ENCODE data around the gene UTY. TPM values are rescaled to one million over a fixed set of nuclear protein-coding genes. Genes with fewer than 3 reads are reported as not detected.

Gene UTY
- total RNA-seq, 2 donors from 2014 or later = 26.1 TPM; not detected in 1

DNA sequence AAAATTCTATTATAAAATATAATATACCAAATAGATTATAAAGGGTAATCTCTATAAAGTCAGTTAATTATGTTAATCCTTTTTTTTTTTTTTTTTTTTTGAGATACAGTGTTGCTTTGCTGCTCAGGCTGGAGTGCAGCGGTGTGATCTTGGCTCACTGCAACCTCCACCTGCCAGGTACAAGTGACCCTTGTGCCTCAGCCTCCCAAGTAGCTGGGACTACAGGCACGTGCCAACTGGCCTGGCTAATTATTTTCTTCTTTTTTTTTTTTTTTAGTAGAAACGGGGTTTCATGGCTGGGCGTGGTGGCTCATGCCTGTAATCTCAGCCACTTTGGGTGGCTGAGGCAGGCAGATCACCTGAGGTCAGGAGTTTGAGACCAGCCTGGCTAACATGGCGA is 141.9 kb downstream of the UTY start:
- Histone ChIP-seq H3K9ac (ENCODE audit: extremely low read depth, low read length, poor library complexity, severe bottlenecking) (no peak overlapping the region), H3K4me3 (ENCODE audit: low read length) (no peak overlapping the region), H3K27me3 (ENCODE audit: control insufficient read depth, insufficient read depth, low read length, poor library complexity, severe bottlenecking) (no peaks in the 10 kb centered on the region), H3K4me1 (ENCODE audit: control insufficient read depth, insufficient read depth, low read length) (no peaks in the 10 kb centered on the region), H3K27ac (ENCODE audit: low read depth, low read length) (no peak overlapping the region), H3K9me3 (ENCODE audit: control insufficient read depth, low read length) (peaks cover 20% of the 10 kb centered on the region), H3K36me3 (ENCODE audit: control insufficient read depth, insufficient read depth, low read length) (peaks cover 71% of the 10 kb centered on the region)
- Mint-ChIP-seq H3K4me3 (no peak overlapping the region), H3K27ac (no peak overlapping the region), H3K36me3 (ENCODE audit: low read depth) (no peaks in the 10 kb centered on the region), H3K27me3 (ENCODE audit: insufficient read depth) (no peaks in the 10 kb centered on the region), H3K9me3 (no peaks in the 10 kb centered on the region), H3K4me1 (no peaks in the 10 kb centered on the region)
- TF ChIP-seq, protein P1, sequence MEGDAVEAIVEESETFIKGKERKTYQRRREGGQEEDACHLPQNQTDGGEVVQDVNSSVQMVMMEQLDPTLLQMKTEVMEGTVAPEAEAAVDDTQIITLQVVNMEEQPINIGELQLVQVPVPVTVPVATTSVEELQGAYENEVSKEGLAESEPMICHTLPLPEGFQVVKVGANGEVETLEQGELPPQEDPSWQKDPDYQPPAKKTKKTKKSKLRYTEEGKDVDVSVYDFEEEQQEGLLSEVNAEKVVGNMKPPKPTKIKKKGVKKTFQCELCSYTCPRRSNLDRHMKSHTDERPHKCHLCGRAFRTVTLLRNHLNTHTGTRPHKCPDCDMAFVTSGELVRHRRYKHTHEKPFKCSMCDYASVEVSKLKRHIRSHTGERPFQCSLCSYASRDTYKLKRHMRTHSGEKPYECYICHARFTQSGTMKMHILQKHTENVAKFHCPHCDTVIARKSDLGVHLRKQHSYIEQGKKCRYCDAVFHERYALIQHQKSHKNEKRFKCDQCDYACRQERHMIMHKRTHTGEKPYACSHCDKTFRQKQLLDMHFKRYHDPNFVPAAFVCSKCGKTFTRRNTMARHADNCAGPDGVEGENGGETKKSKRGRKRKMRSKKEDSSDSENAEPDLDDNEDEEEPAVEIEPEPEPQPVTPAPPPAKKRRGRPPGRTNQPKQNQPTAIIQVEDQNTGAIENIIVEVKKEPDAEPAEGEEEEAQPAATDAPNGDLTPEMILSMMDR (conservative IDR thresholded peaks at IDR 0.05) = no peak
- WGBS, 2 experiments (ENCODE audit: insufficient coverage in 1 of 2, insufficient read length in 1 of 2) = 80 to 92% methylated on average over 1 to 4 of the region's 5 CpGs
- no peak for DNase-seq

DNA sequence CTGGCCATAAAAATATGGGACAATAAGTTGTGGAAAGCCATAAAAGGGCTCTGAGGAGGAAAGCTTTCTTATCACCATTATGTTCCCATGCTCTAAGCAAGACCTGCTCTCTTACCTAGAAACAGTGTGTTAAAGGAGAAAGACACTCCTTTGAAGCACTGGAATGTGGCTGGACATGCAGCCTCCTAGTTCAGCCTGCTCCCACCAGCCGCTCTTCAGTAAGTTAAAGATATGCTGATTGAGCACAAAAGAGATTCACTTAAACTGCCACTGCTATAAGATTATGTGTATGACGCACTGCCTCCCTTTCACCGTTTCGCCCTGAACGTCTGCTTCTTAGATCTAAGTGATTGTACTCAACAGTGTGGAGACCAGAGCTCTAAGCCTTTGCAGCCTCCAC is 146.0 kb downstream of the UTY start:
- Histone ChIP-seq H3K4me3 (ENCODE audit: low read length) (no peak overlapping the region), H3K27me3 (ENCODE audit: control insufficient read depth, insufficient read depth, low read length, poor library complexity, severe bottlenecking) (no peaks in the 10 kb centered on the region), H3K27ac (ENCODE audit: low read depth, low read length) (no peak overlapping the region), H3K4me1 (ENCODE audit: control insufficient read depth, insufficient read depth, low read length) (no peaks in the 10 kb centered on the region), H3K9me3 (ENCODE audit: control insufficient read depth, low read length) (no peaks in the 10 kb centered on the region), H3K9ac (ENCODE audit: extremely low read depth, low read length, poor library complexity, severe bottlenecking) (no peak overlapping the region), H3K36me3 (ENCODE audit: control insufficient read depth, insufficient read depth, low read length) (peaks cover 31% of the 10 kb centered on the region)
- TF ChIP-seq, protein P1 (conservative IDR thresholded peaks at IDR 0.05) = no peak
- DNase-seq = no peak
- WGBS, 2 experiments (ENCODE audit: insufficient coverage in 1 of 2, insufficient read length in 1 of 2) = 97 to 100% methylated on average over 1 to 5 of the region's 5 CpGs
- no peaks in the 10 kb centered on the region for H3K4me1 Mint-ChIP-seq
- H3K4me3 Mint-ChIP-seq = no peak overlapping the region
- H3K9me3 Mint-ChIP-seq = no peaks in the 10 kb centered on the region
- no peak overlapping the region for H3K27ac Mint-ChIP-seq
- no peaks in the 10 kb centered on the region for H3K27me3 Mint-ChIP-seq (ENCODE audit: insufficient read depth)
- H3K36me3 Mint-ChIP-seq (ENCODE audit: low read depth) = no peaks in the 10 kb centered on the region

DNA sequence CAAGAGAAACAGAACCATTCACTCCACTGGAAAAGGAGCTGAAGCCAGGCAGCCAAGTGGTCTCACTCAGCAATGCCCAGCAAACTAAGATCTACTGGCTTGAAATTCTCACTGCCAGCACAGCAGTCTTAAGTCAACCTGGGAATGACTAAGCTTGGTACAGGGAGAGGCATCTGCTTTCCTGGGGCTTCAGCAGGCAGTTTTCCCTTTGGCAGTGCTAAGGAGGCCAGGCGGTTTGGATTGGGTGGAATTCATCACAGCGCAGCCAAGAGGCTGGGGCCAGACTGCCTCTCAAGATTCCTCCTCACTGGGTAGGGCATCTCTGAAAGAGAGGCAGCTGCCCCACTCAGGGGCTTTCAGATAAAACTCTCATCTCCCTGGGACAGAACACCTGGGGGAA is 149.2 kb downstream of the UTY start:
- no peaks in the 10 kb centered on the region for H3K4me1 Mint-ChIP-seq
- Histone ChIP-seq H3K4me1 (ENCODE audit: control insufficient read depth, insufficient read depth, low read length) (no peaks in the 10 kb centered on the region), H3K9ac (ENCODE audit: extremely low read depth, low read length, poor library complexity, severe bottlenecking) (peak overlapping the region; percentile 6), H3K27ac (ENCODE audit: low read depth, low read length) (no peak overlapping the region), H3K9me3 (ENCODE audit: control insufficient read depth, low read length) (no peaks in the 10 kb centered on the region), H3K36me3 (ENCODE audit: control insufficient read depth, insufficient read depth, low read length) (peaks cover 40% of the 10 kb centered on the region), H3K27me3 (ENCODE audit: control insufficient read depth, insufficient read depth, low read length, poor library complexity, severe bottlenecking) (no peaks in the 10 kb centered on the region), H3K4me3 (ENCODE audit: low read length) (no peak overlapping the region)
- no peaks in the 10 kb centered on the region for H3K27me3 Mint-ChIP-seq (ENCODE audit: insufficient read depth)
- H3K27ac Mint-ChIP-seq = no peak overlapping the region
- no peaks in the 10 kb centered on the region for H3K9me3 Mint-ChIP-seq
- H3K4me3 Mint-ChIP-seq = no peak overlapping the region
- H3K36me3 Mint-ChIP-seq (ENCODE audit: low read depth) = no peaks in the 10 kb centered on the region
- 93% methylated on average over 2 of the region's 2 CpGs; no CpG with 5 or more reads in 1 of the 2 experiments for WGBS, 2 experiments (ENCODE audit: insufficient coverage in 1 of 2, insufficient read length in 1 of 2)
- no peak for DNase-seq
- TF ChIP-seq, protein P1 (conservative IDR thresholded peaks at IDR 0.05) = no peak

Measured in endodermal cell (in vitro differentiated cells).